ENCODE data around the gene MS4A6A. TPM values are rescaled to one million over a fixed set of nuclear protein-coding genes. Genes with fewer than 3 reads are reported as not detected.

Gene MS4A6A
- total and polyA plus RNA-seq, 9 of the 15 experiments (the other 6 are each of a cell fraction or from before 2014, with no cell fraction given) = 0.57 to 9.5 (median 4.2) TPM

GRCh38 chr11:60150279-60150678 is 32.6 kb downstream of the MS4A6A start:
- no peak overlapping the region for H3K4me3 ChIP-seq
- H3K79me2 ChIP-seq (ENCODE audit: control insufficient read depth, insufficient read depth, low read length) = no peaks in the 10 kb centered on the region
- H3K9me1 ChIP-seq (ENCODE audit: control insufficient read depth, insufficient read depth, low read length) = no peaks in the 10 kb centered on the region
- intact Hi-C loops (cut with micrococcal nuclease) = no loop called here
- DNase-seq (ENCODE audit: extremely low read depth in 1 of 4, low spot score in 3 of 4) (no peak), ATAC-seq (no peak), FAIRE-seq (no peak)
- CTCF ChIA-PET (ENCODE audit: low intra/inter-chr PET ratio) = no interaction called here
- no peak for TF ChIP-seq TFAP4 (CRISPR knock-in tag; IDR thresholded peaks at IDR 0.05; ENCODE audit: borderline replicate concordance)
- no peak for TF ChIP-seq HMGXB4 (CRISPR knock-in tag; IDR thresholded peaks at IDR 0.05)
- TF ChIP-seq BDP1 (IDR thresholded peaks at IDR 0.05; ENCODE audit: insufficient read depth, insufficient read length) = no peak
- no peak for TF ChIP-seq HDAC2 (IDR thresholded peaks at IDR 0.05)
- TF ChIP-seq ZNF316 (IDR thresholded peaks at IDR 0.05) = no peak
- no peak for TF ChIP-seq ZEB2 (IDR thresholded peaks at IDR 0.05)
- no peak for TF ChIP-seq NBN (IDR thresholded peaks at IDR 0.05; ENCODE audit: low read depth)
- TF ChIP-seq ZNF449 (CRISPR knock-in tag; IDR thresholded peaks at IDR 0.05) = no peak
- no peak for TF ChIP-seq MTA1 (IDR thresholded peaks at IDR 0.05; ENCODE audit: borderline replicate concordance)
- no peak for TF ChIP-seq HIVEP1 (CRISPR knock-in tag; IDR thresholded peaks at IDR 0.05)
- TF ChIP-seq ZFX (CRISPR knock-in tag; IDR thresholded peaks at IDR 0.05) = no peak
- TF ChIP-seq TCF7 (IDR thresholded peaks at IDR 0.05; ENCODE audit: borderline replicate concordance) = no peak
- TF ChIP-seq CREB3 (tag; conservative IDR thresholded peaks at IDR 0.05; ENCODE audit: low read depth) = no peak
- no peak for TF ChIP-seq TEAD4 (IDR thresholded peaks at IDR 0.05; ENCODE audit: low read length)
- TF ChIP-seq TEAD4 (CRISPR knock-in tag; IDR thresholded peaks at IDR 0.05; ENCODE audit: borderline replicate concordance) = no peak
- no peak for TF ChIP-seq SMARCE1 (IDR thresholded peaks at IDR 0.05)
- TF ChIP-seq ZNF3 (CRISPR knock-in tag; IDR thresholded peaks at IDR 0.05) = no peak
- no peak for TF ChIP-seq GABPB2 (CRISPR knock-in tag; conservative IDR thresholded peaks at IDR 0.05)
- TF ChIP-seq POLR2H (tag; IDR thresholded peaks at IDR 0.05; ENCODE audit: low read depth) = no peak
- in situ Hi-C loops (cut with MboI) = no loop called here
- WGBS (ENCODE audit: insufficient coverage, low coverage, missing lambda C conversion rate) = 5% methylated on average over 1 of the region's 1 CpG
- H4K20me1 ChIP-seq (replicated peaks; ENCODE audit: control insufficient read depth, insufficient read depth, low read length) = no peaks in the 10 kb centered on the region
- H2AFZ ChIP-seq (ENCODE audit: low read depth, low read length) = no peak overlapping the region
- H3K9me3 ChIP-seq (replicated peaks; ENCODE audit: control insufficient read depth, insufficient read depth, low read depth, low read length) = no peaks in the 10 kb centered on the region; the same call in 1 of the 2 replicates
- no peaks in the 10 kb centered on the region for H3K36me3 ChIP-seq (ENCODE audit: control insufficient read depth, insufficient read depth, low read length)
- no TSS peak for BruUV-seq (replicated peaks)
- H3K4me2 ChIP-seq (ENCODE audit: insufficient read depth, low read length) = no peak overlapping the region
- H3K27ac ChIP-seq (ENCODE audit: extremely low read depth, low read depth, low read length) = no peak overlapping the region
- no peak overlapping the region for H3K9ac ChIP-seq (ENCODE audit: insufficient read depth in 1 of 2, low read depth in 2 of 2, low read length in 2 of 2)
- H3K4me1 ChIP-seq (replicated peaks in 1 of 2; ENCODE audit: control insufficient read depth in 2 of 2, insufficient read depth in 2 of 2, low read length in 2 of 2) = no peaks in the 10 kb centered on the region
- POLR2A ChIA-PET = no interaction called here
- H3K27me3 ChIP-seq (ENCODE audit: control insufficient read depth in 2 of 2, insufficient read depth in 2 of 2, low read length in 2 of 2) = no peaks in the 10 kb centered on the region

All from K562 (cell line).